ENCODE results near the gene KIAA1328.
"Not testable (repeated sequence)": the region's sequence is repeated elsewhere in the genome, so short reads cannot be mapped to it uniquely, and the experiment has no call there.

Gene KIAA1328

GRCh38 chr18:36885981-36886380 is 57.1 kb downstream of the KIAA1328 start:
- DNase-seq (ENCODE audit: low read depth in 1 of 2, low spot score in 1 of 2): no peak

- DNase-seq (ENCODE audit: low read depth in 1 of 2, low spot score in 1 of 2): no peak
These were observed 58.2 kb downstream of the KIAA1328 start for GRCh38 chr18:36887114-36887513.

GRCh38 chr18:36887864-36888263 is 58.9 kb downstream of the KIAA1328 start:
- no peak for DNase-seq (ENCODE audit: low read depth in 1 of 2, low spot score in 1 of 2)

DNA sequence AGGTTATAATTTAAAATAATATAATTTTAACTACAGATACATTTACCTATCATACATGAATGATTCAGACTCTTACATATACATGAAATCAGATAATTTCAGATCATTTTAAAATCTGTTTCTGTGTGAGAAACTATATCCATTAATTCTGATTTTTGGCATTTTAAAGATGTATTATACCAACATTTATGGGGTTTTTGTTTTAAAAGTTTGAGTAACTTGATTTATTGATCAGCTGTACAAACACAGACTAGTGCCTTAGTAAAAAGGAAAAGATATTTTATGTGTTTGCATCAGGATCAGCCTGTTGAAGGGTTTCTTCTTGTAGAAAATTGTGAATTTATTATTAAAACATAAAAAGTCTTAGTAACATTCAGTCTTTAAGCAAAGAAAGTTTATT is 59.9 kb downstream of the KIAA1328 start:
- DNase-seq (ENCODE audit: low read depth in 1 of 2, low spot score in 1 of 2): no peak

DNA sequence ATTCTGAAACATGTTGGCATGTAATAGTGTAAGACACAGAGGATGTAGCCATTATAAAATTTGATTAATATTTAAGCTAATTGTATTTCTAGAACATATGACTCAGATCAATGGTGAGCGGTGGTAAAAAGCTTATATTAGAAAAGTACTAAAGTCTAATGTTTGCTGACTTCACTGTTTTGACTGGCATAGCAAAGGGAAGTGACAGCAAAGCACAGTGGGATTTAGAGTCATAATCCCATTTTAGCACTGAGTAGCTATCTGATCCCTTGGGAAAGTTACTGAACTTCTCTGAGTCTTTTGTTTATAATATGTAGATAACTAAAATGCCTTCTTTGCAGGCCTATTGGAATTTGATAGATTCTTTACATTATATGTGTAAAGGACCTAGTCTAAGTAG is 60.4 kb downstream of the KIAA1328 start:
- DNase-seq (ENCODE audit: low read depth in 1 of 2, low spot score in 1 of 2): no peak

GRCh38 chr18:36889742-36890141 is 60.8 kb downstream of the KIAA1328 start:
- DNase-seq (ENCODE audit: low read depth in 1 of 2, low spot score in 1 of 2): no peak

GRCh38 chr18:36890598-36890997 is 61.7 kb downstream of the KIAA1328 start:
- DNase-seq (ENCODE audit: low read depth in 1 of 2, low spot score in 1 of 2): no peak

DNA sequence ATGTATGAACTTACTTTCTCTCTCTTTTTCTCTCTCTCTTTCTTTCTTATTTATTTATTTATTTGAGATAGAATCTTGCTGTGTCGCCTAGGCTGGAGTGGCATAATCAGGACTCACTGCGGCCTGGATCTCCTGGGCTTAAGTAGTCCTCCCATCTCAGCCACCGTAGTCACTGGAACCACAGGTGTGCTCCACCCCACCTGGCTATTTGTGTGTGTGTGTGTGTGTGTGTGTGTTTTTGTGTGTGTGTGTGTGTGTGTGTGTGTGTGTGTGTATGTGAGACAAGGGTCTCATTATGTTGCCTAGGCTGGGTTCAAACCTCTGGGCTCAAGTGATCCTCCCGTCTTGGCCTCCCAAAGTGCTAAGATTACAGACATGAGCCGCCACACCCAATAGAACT is 64.3 kb downstream of the KIAA1328 start:
- DNase-seq (ENCODE audit: low read depth in 1 of 2, low spot score in 1 of 2): no peak

DNA sequence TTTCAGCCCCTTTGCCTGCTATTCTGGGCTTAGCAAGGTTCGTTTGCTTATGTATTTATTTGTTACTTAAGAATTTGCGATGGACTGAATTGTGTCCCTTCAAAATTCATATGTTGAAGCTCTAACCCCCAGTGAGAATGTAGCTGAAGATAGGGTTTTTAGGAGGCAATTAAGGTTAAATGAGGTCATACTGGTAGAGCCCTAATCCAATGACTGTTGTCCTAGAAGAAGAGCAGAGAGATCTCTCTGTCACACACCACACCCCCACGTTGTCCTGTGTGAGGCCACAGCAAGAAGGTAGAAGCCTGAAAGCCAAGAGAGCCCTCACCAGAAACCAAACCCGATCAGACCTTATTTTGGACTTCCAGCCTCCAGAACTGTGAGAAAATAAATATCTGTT is 66.7 kb downstream of the KIAA1328 start:
- DNase-seq (ENCODE audit: low read depth in 1 of 2, low spot score in 1 of 2): no peak

DNA sequence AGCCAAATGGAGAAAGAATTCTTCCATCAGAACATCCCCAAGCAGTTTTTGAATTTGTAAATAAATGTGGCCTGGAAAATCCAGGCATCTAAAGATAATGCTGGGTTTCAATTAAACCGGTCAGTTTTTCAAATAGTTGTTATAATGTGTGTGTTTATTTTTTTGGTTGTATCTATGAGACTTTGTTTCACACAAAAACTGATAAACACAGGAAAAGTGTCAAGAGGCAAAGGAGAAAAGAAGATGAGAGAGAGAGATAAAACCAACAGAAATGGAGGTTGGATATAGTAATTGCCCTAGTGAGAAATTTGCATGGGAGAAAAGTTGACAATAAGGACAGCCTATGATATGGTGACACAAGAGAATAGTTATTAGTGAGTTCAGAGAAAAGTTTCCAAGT is 68.3 kb downstream of the KIAA1328 start:
- DNase-seq (ENCODE audit: low read depth in 1 of 2, low spot score in 1 of 2): no peak

DNA sequence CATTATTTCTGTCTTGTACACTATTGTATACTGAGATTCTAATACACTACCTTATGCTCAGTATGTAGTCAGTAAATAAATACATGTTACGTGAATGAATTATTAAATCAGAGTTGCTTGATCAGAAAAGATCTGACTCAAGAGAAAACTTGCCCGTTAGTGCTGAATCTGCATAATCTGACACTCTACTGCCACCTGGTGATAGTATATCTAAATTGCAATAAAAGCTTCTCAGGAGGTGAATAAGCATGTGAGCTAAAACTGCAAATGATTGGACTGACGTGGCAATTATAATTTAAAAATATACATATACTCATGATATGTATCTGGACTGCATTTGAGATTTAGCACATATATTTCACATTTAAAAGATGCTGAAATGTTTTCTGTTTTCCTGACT is 70.4 kb downstream of the KIAA1328 start:
- DNase-seq (ENCODE audit: low read depth in 1 of 2, low spot score in 1 of 2): no peak

- no peak for DNase-seq (ENCODE audit: low read depth in 1 of 2, low spot score in 1 of 2)
These were observed 71.5 kb downstream of the KIAA1328 start for GRCh38 chr18:36900466-36900865.

DNA sequence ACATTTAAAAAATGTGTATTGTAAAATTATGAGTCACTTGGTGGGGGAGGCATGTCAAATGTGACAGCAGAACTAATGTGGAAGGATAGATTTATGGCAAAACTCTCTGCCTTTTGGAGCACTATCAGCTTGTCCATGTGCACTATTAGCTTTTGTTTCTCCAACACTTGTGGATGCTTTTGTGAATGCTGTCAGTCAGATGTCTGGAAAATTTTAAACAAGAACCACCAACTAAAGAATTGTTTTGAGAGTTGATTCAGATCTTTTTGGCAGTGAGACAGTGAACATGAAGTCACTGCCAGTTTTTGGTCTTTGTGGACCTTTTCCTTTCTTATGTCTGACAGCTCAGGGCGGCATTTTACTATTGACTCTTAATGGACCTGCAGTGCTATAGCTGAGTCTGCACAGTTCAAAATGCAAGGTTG is 72.4 kb downstream of the KIAA1328 start:
- DNase-seq (ENCODE audit: low read depth in 1 of 2, low spot score in 1 of 2): no peak

DNA sequence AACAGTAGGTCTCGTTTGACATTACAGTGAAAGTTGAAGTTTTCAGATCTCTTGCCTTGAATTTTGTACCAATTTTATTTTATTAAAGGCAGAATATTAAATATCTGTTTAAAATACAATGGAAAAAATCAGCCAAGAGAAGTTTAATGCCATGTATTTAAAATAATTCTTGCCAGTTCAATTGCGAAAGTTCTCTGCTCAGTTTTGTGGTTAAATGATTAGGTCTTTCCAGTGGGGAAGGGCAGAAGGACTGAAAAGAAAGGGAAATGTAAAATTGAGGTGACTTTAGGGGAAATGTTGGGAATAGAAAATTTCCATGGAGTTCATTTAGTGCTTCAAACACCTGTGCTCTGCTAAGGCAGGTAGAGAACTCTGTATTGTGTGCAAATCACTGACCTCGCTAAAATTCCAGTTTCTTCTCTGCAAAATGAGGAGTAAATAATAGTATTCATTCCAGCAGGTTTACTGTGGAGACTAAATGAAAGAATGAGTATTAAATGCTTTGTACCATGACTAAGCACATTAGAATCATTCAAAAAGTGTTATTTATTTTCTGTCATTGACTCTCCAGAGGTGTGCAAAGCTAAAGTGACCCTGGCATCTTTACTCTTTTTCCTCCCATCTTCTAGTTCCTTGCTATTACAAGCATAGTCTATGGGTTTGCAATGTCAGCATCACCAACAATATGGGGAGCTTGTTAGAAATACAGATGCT is 74.4 kb downstream of the KIAA1328 start:
- DNase-seq (ENCODE audit: low read depth in 1 of 2, low spot score in 1 of 2): no peak

DNA sequence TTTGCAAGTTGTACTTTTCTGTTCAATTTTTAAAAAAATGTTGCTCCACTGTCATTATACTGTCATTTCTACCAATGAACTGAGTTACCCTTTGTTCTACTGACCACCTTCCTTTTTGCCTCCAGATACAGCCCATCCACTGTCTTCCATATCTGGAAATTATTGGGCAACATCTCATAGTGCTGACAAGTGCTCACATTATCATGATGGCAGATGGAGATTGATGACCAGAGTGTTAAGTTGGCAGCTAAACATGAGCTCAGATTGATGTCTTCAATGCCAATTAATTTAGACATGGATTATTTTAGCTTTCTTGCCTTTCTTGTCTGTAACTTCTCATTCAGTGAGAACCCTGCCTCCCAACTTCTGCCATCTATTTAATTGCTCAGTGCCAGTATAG is 76.6 kb downstream of the KIAA1328 start:
- no peak for DNase-seq (ENCODE audit: low read depth in 1 of 2, low spot score in 1 of 2)

DNA sequence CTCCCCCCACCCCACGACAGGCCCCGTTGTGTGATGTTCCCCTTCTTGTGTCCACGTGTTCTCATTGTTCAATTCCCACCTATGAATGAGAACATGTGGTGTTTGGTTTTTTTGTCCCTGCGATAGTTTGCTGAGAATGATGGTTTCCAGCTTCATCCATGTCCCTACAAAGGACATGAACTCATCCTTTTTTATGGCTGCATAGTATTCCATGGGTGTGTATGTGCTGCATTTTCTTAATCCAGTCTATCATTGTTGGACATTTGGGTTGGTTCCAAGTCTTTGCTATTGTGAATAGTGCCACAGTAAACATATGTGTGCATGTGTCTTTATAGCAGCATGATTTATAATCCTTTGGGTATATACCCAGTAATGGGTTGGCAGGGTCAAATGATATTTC is 80.4 kb downstream of the KIAA1328 start:
- not testable (repeated sequence) for DNase-seq (ENCODE audit: low read depth in 1 of 2, low spot score in 1 of 2)

GRCh38 chr18:36912887-36913286 is 84.0 kb downstream of the KIAA1328 start:
- DNase-seq (ENCODE audit: low read depth in 1 of 2, low spot score in 1 of 2): no peak

DNA sequence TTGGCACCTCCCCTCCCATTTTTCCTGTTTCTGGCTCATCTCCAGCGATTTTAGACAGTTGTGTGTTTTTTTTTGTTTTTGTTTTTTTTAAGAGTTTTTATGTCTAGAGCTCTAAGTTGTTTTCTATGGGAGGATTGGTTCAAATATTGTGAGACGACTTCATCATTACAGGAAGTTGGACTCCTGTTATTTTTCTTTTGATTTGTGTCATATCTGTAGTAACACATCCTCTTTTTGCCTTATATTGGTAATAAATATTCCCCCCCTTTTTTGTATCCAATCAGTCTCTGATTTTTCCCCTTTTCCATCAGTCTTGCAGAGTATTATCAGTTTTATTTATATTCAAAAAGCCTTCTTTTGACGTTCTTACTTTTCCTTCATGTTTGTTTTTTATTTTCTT is 89.0 kb downstream of the KIAA1328 start:
- no peak for DNase-seq (ENCODE audit: low read depth in 1 of 2, low spot score in 1 of 2)

DNA sequence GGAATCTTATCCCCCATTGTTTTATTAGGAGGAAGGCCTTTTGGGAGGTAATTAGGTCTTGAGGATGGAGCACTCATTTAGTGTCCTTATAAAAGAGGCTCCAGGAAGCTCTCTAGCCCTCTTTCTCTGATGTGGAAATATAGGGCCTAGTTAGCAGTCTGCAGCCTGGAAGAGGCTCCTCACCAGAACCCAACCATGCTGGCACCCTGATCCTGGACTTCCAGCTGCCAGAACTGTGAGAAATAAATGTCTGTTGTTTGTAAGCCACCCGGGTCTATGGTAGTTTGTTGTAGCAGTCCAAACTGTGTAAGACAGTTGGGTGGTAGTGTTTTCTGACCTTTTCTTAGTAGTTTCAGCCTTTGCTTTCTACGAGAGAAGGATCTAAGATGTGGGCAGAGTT is 100.7 kb downstream of the KIAA1328 start:
- DNase-seq (ENCODE audit: low read depth in 1 of 2, low spot score in 1 of 2): no peak

DNA sequence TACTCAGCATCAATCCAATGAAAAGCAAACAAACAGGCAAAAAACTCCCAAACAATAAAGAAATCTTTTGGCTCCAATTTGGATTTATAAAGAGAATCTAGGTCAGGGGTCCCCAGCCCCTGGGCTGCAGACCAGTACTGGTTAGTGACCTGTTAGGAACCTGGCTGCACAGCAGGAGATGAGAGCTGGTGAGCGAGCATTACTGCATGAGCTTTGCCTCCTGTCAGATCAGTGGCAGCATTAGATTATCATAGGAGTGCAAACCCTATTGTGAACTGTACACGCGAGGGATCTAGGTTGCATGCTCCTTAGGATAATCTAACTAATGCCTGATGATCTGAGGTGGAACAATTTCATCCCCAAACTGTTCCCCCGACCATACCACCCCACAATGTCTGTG is 102.2 kb downstream of the KIAA1328 start:
- no peak for DNase-seq (ENCODE audit: low read depth in 1 of 2, low spot score in 1 of 2)

GRCh38 chr18:36933552-36933951 is 104.6 kb downstream of the KIAA1328 start:
- no peak for DNase-seq (ENCODE audit: low read depth in 1 of 2, low spot score in 1 of 2)

DNA sequence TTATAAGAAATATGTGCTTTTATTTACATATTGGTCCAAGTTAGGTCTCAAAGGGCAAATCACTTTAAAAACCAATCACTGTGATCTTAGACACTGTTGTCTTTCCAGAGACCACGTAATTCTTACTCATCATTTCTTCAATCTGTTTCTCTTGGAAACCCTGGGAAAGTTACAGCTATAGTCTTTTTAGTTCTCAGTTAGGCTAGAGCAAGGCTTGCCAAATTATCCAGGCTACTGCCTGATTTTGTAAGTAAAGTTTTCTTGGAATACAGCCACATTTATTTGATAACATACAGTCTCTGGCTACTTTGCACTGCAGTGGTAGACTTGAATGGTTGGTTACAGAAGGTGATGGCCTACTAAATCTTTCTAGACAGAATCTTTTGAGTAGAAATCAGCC is 106.0 kb downstream of the KIAA1328 start:
- no peak for DNase-seq (ENCODE audit: low read depth in 1 of 2, low spot score in 1 of 2)

DNA sequence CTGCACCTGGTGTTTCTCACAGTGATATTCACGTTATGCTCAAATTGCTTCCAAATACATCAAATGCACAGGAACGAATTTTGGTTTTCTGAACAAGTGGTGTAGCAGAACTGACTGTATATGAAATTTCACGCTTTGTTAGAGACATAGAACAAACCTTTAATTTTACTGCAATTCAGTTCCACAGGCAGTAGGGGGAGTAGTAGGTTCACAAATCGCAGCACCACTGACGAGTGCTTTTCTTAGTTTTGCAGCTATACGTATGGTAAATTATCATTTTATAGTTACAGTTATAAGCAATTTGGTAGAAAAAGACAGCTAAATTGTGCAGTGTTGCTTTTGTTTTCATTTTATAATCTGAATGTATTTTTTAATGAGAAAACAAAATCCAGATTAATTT is 113.3 kb downstream of the KIAA1328 start:
- no peak for DNase-seq (ENCODE audit: low read depth in 1 of 2, low spot score in 1 of 2)

All from activated T-helper 1 cell treated with anti-CD3 and anti-CD28 coated beads, Interleukin-2, amount 50 U/mL, for 16 hours (primary cell).